Adrenal gland (tissue), 12 donors: ENCODE data around the gene HBA1. TPM values are rescaled to one million over a fixed set of nuclear protein-coding genes. Genes with fewer than 3 reads are reported as not detected.
"Not testable (repeated sequence)": the region's sequence is repeated elsewhere in the genome, so short reads cannot be mapped to it uniquely, and the experiment has no call there.

Experiments
- DNase-seq, 7 donors: peaks; one replicate each; pipeline ENCODE4 v3.0.0-alpha.2; 2019 to 2020
- H3K27ac ChIP-seq, 5 donors: fragments of 200-600 bp; sonication (generic) in 4 of 5; 1 replicate in 3 of 5; 2 replicates in 2 of 5; pipeline versions ENCODE4 v1.5.1 to v1.8.0; 2016 to 2020; ENCODE audit warnings: mild to moderate bottlenecking in 1 of 5
- H3K27me3 ChIP-seq: fragments of 200-600 bp; 2 replicates; pipeline ENCODE4 v1.8.0; 2021
- H3K36me3 ChIP-seq, 2 donors: fragments of 200-600 bp; replicated peaks in 1 of 2; 1 replicate in 1 of 2; 2 replicates in 1 of 2; pipeline versions ENCODE4 v1.5.1 to v1.8.0; 2018 to 2022
- H3K4me1 ChIP-seq, 2 donors: fragments of 200-600 bp; replicated peaks in 1 of 2; 1 replicate in 1 of 2; 2 replicates in 1 of 2; pipeline versions ENCODE4 v1.5.1 to v1.8.0; 2018 to 2021
- H3K4me3 ChIP-seq, 4 donors: fragments of 200-600 bp; sonication (generic) in 3 of 4; one replicate each; pipeline ENCODE4 v1.5.1; 2016 to 2018
- H3K9me3 ChIP-seq, 3 donors: fragments of 200-600 bp; sonication (generic) in 1 of 3; replicated peaks in 1 of 3; 1 replicate in 2 of 3; 2 replicates in 1 of 3; pipeline versions ENCODE4 v1.5.1 to v1.8.0; 2016 to 2021
- POLR2A ChIP-seq, 2 donors: fragments of 450-650 bp; IDR thresholded peaks; one replicate each; pipeline ENCODE4 v1.6.1; 2017; ENCODE audit warnings: antibody characterized with exemption in 2 of 2, mild to moderate bottlenecking in 2 of 2, moderate library complexity in 1 of 2
- WGBS, 4 donors: extraction: QIAGEN DNeasy Blood & Tissue Kit in 2 of 4; methylation state at CpG; one replicate each; pipeline versions ENCODE4 v1.1.5 to v1.1.7; 2013 to 2017; 5-methylcytosine and 5-hydroxymethylcytosine counted together
- intact Hi-C, 2 donors: fragments of 100-400 bp; cut with DNase I; formaldehyde crosslinking; loops; one replicate each; pipeline versions ENCODE4 v1.14.1 to v1.15.0; 2022 to 2023
- polyA plus RNA-seq, 3 donors: library from polyadenylated mRNA; stranded (reverse); fragments of 200-250 nt in 2 of 3; fragments of 350-450 nt in 1 of 3; fragmentation: Illumina TruSeq in 1 of 3; extraction: RNeasy Lipid Tissue Mini Kit (QIAGEN cat#74804) in 1 of 3; gene quantifications; one replicate each; pipeline ENCODE4 v1.2.3, GENCODE V29; 2013 to 2014
- total RNA-seq, 9 donors: library from RNA; depleted of rRNA in 4 of 9; stranded (reverse); fragments of >200 nt in 4 of 9; fragments of 120-200 nt in 1 of 9; fragmentation: NEBNext Ultra II Directional in 1 of 9; extraction: Animal tissue kit (Norgen Biotek cat#: 25700) in 1 of 9; gene quantifications; one replicate each; pipeline versions ENCODE4 v1.1.0 to v1.2.4, GENCODE V29; 2013 to 2023
- TF ChIP-seq, protein P1 (sequence below), 6 experiments: fragments of 450-650 bp in 4 of 6; fragments of 200-600 bp in 2 of 6; sonication (generic) in 1 of 6; IDR thresholded peaks; 1 replicate in 5 of 6; 2 replicates in 1 of 6; pipeline versions ENCODE4 v1.5.1 to v1.8.0; 2016 to 2021; ENCODE audit warnings: antibody characterized with exemption in 6 of 6, mild to moderate bottlenecking in 2 of 6, moderate library complexity in 1 of 6
- donor health status: healthy with polysubstance abuse.
- donor health status: Bipolar disorder and iron deficiency.
- donor health status: DM: yes; HTN: yes; CAD: no.
- donor health status: DM: no; HTN: no; CAD: no.
- donor health status: DM: no; HTN: no; CAD: no.
- donor health status: DM: yes; HTN: yes; CAD: no.

HBA1 gene
- total and polyA plus RNA-seq, 12 donors, result 12.7 to 742 (median 25.2) TPM; not detected in 4

DNA sequence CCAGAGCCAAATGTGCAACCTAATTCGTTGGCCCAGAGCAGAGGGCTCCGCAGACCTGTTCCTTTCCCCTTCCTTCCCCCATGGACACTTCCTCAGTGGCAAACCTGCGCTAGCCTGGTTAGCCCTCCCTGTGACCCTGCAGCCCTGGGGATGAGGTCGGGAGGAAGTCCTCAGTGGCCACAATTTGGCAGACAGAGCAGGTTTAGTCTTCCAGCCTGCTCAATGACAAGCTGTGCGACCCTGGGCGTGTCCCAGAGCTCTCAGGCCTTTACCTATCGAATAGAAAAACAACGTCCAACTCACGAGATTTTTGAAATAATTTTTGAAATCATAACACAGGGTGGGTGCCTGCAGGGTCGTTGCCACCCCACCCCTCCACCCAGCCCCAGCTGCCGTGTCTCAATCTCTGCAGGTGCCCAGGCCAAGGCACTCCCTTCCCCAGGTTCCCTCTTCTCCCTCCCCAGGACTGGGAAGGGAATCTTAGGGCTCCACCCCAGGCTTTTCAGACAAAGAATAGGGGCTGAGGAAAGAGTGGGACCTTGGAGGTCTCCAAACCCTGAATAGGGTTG is 9.3 kb upstream of the HBA1 start:
- H3K27me3 ChIP-seq, result peaks cover 53% of the 10 kb centered on the region
- intact Hi-C loops, result no loop called here
- H3K4me1 ChIP-seq, result peaks cover 7 to 16% of the 10 kb centered on the region in 2 donors
- DNase-seq, result no peak
- 10 to 15% (median 12%) methylated on average over 9 to 11 of the region's 11 CpGs for WGBS, 4 donors
- H3K27ac ChIP-seq, result no peak overlapping the region
- no peak overlapping the region for H3K4me3 ChIP-seq
- no peaks in the 10 kb centered on the region for H3K9me3 ChIP-seq
- TF ChIP-seq, protein P1, sequence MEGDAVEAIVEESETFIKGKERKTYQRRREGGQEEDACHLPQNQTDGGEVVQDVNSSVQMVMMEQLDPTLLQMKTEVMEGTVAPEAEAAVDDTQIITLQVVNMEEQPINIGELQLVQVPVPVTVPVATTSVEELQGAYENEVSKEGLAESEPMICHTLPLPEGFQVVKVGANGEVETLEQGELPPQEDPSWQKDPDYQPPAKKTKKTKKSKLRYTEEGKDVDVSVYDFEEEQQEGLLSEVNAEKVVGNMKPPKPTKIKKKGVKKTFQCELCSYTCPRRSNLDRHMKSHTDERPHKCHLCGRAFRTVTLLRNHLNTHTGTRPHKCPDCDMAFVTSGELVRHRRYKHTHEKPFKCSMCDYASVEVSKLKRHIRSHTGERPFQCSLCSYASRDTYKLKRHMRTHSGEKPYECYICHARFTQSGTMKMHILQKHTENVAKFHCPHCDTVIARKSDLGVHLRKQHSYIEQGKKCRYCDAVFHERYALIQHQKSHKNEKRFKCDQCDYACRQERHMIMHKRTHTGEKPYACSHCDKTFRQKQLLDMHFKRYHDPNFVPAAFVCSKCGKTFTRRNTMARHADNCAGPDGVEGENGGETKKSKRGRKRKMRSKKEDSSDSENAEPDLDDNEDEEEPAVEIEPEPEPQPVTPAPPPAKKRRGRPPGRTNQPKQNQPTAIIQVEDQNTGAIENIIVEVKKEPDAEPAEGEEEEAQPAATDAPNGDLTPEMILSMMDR (IDR thresholded peaks at IDR 0.05), result no peak
- no peak for TF ChIP-seq POLR2A (IDR thresholded peaks at IDR 0.05)
- H3K36me3 ChIP-seq, result no peaks in the 10 kb centered on the region

DNA sequence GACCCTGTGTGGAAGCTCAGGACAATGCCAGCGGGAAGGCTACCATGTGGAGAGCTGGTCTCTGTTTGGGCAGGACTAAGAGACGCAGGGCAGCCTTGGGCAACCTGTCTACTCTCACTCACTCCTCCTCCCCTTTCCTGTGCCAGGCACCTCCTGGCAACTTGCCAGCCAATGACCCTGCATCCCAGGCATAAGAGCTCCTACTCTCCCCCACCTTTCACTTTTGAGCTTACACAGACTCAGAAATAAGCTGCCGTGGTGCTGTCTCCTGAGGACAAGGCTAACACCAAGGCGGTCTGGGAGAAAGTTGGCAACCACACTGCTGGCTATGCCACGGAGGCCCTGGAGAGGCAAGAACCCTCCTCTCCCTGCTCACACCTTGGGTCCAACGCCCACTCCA is 8.1 kb upstream of the HBA1 start:
- no peak for TF ChIP-seq POLR2A (IDR thresholded peaks at IDR 0.05)
- TF ChIP-seq, protein P1 (IDR thresholded peaks at IDR 0.05), result no peak
- no peaks in the 10 kb centered on the region for H3K36me3 ChIP-seq
- 37 to 64% (median 60%) methylated on average over 4 to 6 of the region's 6 CpGs for WGBS, 4 donors

DNA sequence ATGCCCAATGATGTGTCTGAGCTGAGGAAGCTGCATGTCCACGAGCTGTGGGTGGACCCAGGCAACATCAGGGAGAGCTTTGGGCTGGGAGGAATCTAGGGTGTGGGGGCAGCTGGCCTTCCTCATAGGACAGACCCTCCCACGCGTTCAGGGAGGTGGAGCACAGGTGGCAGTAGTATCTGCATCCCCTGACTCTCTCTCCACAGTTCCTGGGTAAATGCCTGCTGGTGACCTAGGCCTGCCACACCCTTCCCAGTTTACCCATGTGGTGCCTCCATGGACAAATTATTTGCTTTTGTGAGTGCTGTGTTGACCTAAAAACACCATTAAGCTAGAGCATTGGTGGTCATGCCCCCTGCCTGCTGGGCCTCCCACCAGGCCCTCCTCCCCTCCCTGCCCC is 7.5 kb upstream of the HBA1 start:
- Histone ChIP-seq H3K27ac (no peak overlapping the region), H3K9me3 (no peaks in the 10 kb centered on the region), H3K4me1 (peaks cover 7 to 16% of the 10 kb centered on the region in 2 donors), H3K4me3 (no peak overlapping the region), H3K36me3 (no peaks in the 10 kb centered on the region), H3K27me3 (peaks cover 53% of the 10 kb centered on the region)
- intact Hi-C loops, result no loop called here
- WGBS, 4 donors, result 23 to 37% (median 28%) methylated on average over 2 to 3 of the region's 3 CpGs
- no peak for DNase-seq
- TF ChIP-seq, protein P1 (IDR thresholded peaks at IDR 0.05), result no peak
- TF ChIP-seq POLR2A (IDR thresholded peaks at IDR 0.05), result no peak

More for the DNA sequence above, 8.1 kb upstream of the HBA1 start:
- H3K4me1 ChIP-seq, result peaks cover 7 to 16% of the 10 kb centered on the region in 2 donors
- H3K27ac ChIP-seq, result no peak overlapping the region
- intact Hi-C loops, result no loop called here
- H3K9me3 ChIP-seq, result no peaks in the 10 kb centered on the region
- DNase-seq, result no peak
- H3K4me3 ChIP-seq, result no peak overlapping the region
- peaks cover 53% of the 10 kb centered on the region for H3K27me3 ChIP-seq

DNA sequence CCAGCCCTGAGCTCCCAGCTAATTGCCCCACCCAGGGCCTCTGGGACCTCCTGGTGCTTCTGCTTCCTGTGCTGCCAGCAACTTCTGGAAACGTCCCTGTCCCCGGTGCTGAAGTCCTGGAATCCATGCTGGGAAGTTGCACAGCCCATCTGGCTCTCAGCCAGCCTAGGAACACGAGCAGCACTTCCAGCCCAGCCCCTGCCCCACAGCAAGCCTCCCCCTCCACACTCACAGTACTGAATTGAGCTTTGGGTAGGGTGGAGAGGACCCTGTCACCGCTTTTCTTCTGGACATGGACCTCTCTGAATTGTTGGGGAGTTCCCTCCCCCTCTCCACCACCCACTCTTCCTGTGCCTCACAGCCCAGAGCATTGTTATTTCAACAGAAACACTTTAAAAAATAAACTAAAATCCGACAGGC is 6.4 kb upstream of the HBA1 start:
- H3K36me3 ChIP-seq, H3K4me3 ChIP-seq, intact Hi-C loops, H3K27ac ChIP-seq, H3K9me3 ChIP-seq: not testable (repeated sequence)
- peak in 4 of 7 donors; percentile 38 to 63 (median 46) for DNase-seq
- H3K4me1 ChIP-seq, result peaks cover 7 to 14% of the 10 kb centered on the region in 2 donors
- WGBS, 4 donors, result 1 to 7% (median 5%) methylated on average over 5 of the region's 5 CpGs
- H3K27me3 ChIP-seq, result peaks cover 60% of the 10 kb centered on the region

DNA sequence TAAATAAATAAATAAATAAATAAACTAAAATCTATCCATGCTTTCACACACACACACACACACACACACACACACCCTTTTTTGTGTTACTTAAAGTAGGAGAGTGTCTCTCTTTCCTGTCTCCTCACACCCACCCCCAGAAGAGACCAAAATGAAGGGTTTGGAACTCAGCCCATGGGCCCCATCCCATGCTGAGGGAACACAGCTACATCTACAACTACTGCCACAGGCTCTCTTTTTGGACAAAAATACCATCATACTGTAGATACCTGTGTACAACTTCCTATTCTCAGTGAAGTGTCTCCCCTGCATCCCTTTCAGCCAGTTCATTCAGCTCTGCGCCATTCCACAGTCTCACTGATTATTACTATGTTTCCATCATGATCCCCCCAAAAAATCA is 5.7 kb upstream of the HBA1 start:
- Histone ChIP-seq H3K27me3 (peaks cover 58% of the 10 kb centered on the region), H3K4me3 (no peak overlapping the region), H3K9me3 (no peaks in the 10 kb centered on the region), H3K27ac (no peak overlapping the region), H3K4me1 (peaks cover 6 to 7% of the 10 kb centered on the region in 2 donors), H3K36me3 (no peaks in the 10 kb centered on the region)
- WGBS, 4 donors, result 0 to 34% (median 26%) methylated on average over 1 of the region's 1 CpG
- no peak for TF ChIP-seq POLR2A (IDR thresholded peaks at IDR 0.05)
- TF ChIP-seq, protein P1 (IDR thresholded peaks at IDR 0.05), result no peak
- no peak for DNase-seq
- intact Hi-C loops, result no loop called here

DNA sequence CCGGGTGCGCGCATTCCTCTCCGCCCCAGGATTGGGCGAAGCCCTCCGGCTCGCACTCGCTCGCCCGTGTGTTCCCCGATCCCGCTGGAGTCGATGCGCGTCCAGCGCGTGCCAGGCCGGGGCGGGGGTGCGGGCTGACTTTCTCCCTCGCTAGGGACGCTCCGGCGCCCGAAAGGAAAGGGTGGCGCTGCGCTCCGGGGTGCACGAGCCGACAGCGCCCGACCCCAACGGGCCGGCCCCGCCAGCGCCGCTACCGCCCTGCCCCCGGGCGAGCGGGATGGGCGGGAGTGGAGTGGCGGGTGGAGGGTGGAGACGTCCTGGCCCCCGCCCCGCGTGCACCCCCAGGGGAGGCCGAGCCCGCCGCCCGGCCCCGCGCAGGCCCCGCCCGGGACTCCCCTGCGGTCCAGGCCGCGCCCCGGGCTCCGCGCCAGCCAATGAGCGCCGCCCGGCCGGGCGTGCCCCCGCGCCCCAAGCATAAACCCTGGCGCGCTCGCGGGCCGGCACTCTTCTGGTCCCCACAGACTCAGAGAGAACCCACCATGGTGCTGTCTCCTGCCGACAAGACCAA is 4.0 kb upstream of the HBA1 start, which contains the start of gene HBA2:
Gene HBA2 (plus strand): TSS at position 503 of the 568 bp plus-strand sequence. CDS start 37 bp downstream, at position 540.
- H3K4me1 ChIP-seq, H3K27ac ChIP-seq, H3K36me3 ChIP-seq, H3K9me3 ChIP-seq, intact Hi-C loops, H3K4me3 ChIP-seq, DNase-seq: not testable (repeated sequence)
- peaks cover 46% of the 10 kb centered on the region for H3K27me3 ChIP-seq
- WGBS, 4 donors, result no CpG with 5 or more reads among the region's 74 CpGs

DNA sequence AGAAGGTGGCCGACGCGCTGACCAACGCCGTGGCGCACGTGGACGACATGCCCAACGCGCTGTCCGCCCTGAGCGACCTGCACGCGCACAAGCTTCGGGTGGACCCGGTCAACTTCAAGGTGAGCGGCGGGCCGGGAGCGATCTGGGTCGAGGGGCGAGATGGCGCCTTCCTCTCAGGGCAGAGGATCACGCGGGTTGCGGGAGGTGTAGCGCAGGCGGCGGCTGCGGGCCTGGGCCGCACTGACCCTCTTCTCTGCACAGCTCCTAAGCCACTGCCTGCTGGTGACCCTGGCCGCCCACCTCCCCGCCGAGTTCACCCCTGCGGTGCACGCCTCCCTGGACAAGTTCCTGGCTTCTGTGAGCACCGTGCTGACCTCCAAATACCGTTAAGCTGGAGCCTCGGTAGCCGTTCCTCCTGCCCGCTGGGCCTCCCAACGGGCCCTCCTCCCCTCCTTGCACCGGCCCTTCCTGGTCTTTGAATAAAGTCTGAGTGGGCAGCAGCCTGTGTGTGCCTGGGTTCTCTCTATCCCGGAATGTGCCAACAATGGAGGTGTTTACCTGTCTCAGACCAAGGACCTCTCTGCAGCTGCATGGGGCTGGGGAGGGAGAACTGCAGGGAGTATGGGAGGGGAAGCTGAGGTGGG is 3.1 kb upstream of the HBA1 start:
- H3K4me1 ChIP-seq, H3K36me3 ChIP-seq, intact Hi-C loops, H3K9me3 ChIP-seq, DNase-seq, H3K4me3 ChIP-seq, H3K27ac ChIP-seq: not testable (repeated sequence)
- 0 to 7% (median 6%) methylated on average over 1 to 26 of the region's 44 CpGs for WGBS, 4 donors
- H3K27me3 ChIP-seq, result peaks cover 46% of the 10 kb centered on the region
